ENCODE measurements around the gene SMYD5. TPM values are rescaled to one million over a fixed set of nuclear protein-coding genes. Genes with fewer than 3 reads are reported as not detected.
A peak's percentile ranks its signal among the peaks of the same experiment; 100 is the strongest.

SMYD5 gene
- polyA plus RNA-seq, 6 donors from 2014 or later = 4.9 to 29.2 (median 20.9) TPM

DNA sequence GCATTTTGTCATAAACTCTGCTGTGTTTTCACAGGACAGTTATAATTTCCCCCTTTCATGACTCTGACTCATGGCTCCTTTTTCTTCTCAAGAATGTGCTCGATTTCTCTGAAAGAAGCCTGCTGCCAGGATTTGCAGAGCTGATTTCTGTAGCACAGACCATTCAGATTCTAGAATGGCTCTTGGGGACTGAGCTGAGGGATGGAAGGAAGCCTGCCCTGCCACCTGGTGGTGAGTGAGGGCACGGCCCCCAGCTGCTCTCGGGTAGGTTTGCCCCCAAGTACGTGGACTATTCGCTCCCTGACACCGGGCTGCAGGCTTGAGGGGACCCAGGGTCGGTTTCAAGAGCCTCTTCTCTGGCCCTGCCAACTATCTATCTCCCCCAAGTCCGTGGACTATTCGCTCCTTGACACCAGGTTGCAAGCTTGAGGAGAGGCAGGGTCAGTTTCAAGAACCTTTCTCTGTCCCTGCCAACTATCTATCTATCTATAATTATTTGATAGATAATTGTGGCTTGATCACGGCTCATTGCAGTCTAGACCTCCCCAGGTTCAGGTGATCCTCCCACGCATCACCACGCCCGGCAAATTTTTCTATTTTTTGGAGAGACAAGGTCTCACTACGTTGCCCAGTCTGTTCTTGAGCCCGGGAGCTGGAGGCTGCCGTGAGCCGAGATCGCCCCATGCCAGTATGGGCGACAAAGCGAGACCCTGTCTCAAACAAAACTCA is 1.4 kb upstream of the SMYD5 start:
- no peaks in the 10 kb centered on the region for H3K9me3 Mint-ChIP-seq
- H3K4me1 Mint-ChIP-seq = peaks cover 26 to 44% (median 26%) of the 10 kb centered on the region in 3 donors
- H3K27me3 Mint-ChIP-seq = peaks cover 16 to 28% (median 24%) of the 10 kb centered on the region in 3 donors
- ATAC-seq (ENCODE audit: low read depth in 2 of 2) = peak; percentile 62 to 66
- peak overlapping the region in 3 of 6 donors; percentile 13 to 65 (median 14) for H3K27ac Mint-ChIP-seq
- H3K4me3 Mint-ChIP-seq = peak overlapping the region in 6 of 8 donors; percentile 33 to 94 (median 80)
- DNase-seq = peak; percentile 61
- no peaks in the 10 kb centered on the region for H3K36me3 Mint-ChIP-seq

- Mint-ChIP-seq H3K9me3 (no peaks in the 10 kb centered on the region), H3K27ac (peak overlapping the region in 4 of 6 donors; percentile 23 to 94 (median 78)), H3K4me1 (peaks cover 26 to 44% (median 37%) of the 10 kb centered on the region in 3 donors), H3K4me3 (peak overlapping the region; percentile 64 to 97 (median 92)), H3K27me3 (peaks cover under 1 to 2% (median 1%) of the 10 kb centered on the region in 3 donors), H3K36me3 (no peaks in the 10 kb centered on the region)
- ATAC-seq (ENCODE audit: low read depth in 2 of 2) (no peak), DNase-seq (no peak)
Observed at GRCh38 chr2:73215254-73215653, 1.2 kb downstream of the SMYD5 start.

DNA sequence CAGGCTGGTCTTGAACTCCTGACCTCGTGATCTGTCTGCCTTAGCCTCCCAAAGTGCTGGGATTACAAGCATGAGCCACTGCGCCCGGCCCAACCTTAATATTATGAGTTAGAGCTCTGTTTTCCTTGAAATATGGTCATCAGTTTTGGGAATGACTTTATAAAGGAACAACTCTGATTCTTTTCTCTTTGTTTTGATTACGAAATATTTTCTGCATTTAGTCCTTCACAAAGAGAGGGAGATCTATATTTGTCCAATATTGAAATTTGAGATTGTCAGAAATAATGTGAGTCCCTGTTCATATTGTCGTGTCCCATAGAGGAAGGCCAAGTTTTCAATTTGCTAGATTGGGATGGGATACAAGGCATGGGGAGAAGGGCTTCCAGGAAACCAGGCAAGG is 3.1 kb downstream of the SMYD5 start:
- Mint-ChIP-seq H3K9me3 (no peaks in the 10 kb centered on the region), H3K36me3 (peaks cover 9 to 15% of the 10 kb centered on the region in 2 donors), H3K4me3 (peak overlapping the region in 2 of 8 donors; percentile 16 to 44), H3K27me3 (no peaks in the 10 kb centered on the region), H3K4me1 (peaks cover 26 to 43% (median 37%) of the 10 kb centered on the region in 3 donors), H3K27ac (no peak overlapping the region)
- DNase-seq (no peak), ATAC-seq (ENCODE audit: low read depth in 2 of 2) (no peak)

- DNase-seq (no peak), ATAC-seq (ENCODE audit: low read depth in 2 of 2) (no peak)
- peak overlapping the region in 1 of 8 donors; percentile 16 for H3K4me3 Mint-ChIP-seq
- no peaks in the 10 kb centered on the region for H3K9me3 Mint-ChIP-seq
- peaks cover 9 to 21% of the 10 kb centered on the region in 2 donors for H3K36me3 Mint-ChIP-seq
- H3K4me1 Mint-ChIP-seq = peaks cover 22 to 37% (median 36%) of the 10 kb centered on the region in 3 donors
- no peak overlapping the region for H3K27ac Mint-ChIP-seq
- no peaks in the 10 kb centered on the region for H3K27me3 Mint-ChIP-seq
Observed at GRCh38 chr2:73217826-73218225, 3.8 kb downstream of the SMYD5 start.

GRCh38 chr2:73218298-73218697 is 4.3 kb downstream of the SMYD5 start:
- DNase-seq = no peak
- no peak for ATAC-seq (ENCODE audit: low read depth in 2 of 2)
- Mint-ChIP-seq H3K27me3 (no peaks in the 10 kb centered on the region), H3K36me3 (peaks cover 9 to 21% of the 10 kb centered on the region in 2 donors), H3K4me3 (peak overlapping the region in 1 of 8 donors; percentile 16), H3K27ac (no peak overlapping the region), H3K4me1 (peaks cover 21 to 36% (median 31%) of the 10 kb centered on the region in 3 donors), H3K9me3 (no peaks in the 10 kb centered on the region)

- Mint-ChIP-seq H3K4me3 (no peak overlapping the region), H3K9me3 (no peaks in the 10 kb centered on the region), H3K27ac (no peak overlapping the region), H3K36me3 (peaks cover 9 to 21% of the 10 kb centered on the region in 2 donors), H3K4me1 (peaks cover 0 to 10% (median 0%) of the 10 kb centered on the region in 3 donors), H3K27me3 (no peaks in the 10 kb centered on the region)
- DNase-seq (no peak), ATAC-seq (ENCODE audit: low read depth in 2 of 2) (no peak)
Observed at GRCh38 chr2:73223821-73224220, 9.8 kb downstream of the SMYD5 start.

DNA sequence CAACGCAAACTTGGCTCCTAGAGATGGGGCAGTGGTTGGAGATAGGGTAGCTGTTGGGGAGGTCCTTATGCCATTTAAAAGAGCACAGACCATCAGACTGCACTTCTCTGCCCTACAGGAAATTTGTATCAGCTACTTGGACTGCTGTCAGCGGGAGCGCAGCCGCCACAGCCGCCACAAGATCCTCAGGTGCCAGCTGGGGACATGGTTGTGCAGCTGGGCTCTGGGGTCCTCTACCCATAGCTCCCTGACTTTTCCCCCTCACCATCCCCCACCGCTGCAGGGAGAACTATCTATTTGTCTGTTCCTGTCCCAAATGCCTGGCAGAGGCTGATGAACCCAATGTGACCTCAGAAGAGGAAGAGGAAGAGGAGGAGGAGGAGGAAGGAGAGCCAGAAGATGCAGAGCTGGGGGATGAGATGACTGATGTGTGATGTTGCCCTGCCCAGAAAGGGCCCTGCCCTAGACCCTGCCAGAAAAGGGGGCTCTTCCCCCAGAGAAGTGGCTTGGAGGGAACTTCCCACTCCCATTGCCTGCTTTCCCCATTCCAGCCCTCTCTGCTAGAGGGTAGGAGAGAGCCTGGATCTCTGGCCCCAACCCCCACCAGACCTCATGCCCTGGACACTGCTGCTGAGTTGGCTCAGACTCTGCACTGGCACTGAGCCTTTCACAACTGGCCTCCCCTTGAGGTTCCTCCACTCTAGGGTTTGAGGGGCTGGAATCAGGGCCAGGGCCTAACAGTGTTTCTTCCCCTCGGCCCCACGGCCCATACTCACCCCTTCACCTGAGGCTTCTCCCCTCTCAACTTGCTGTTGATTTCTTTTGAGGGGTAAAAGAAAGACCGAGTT is 11.7 kb downstream of the SMYD5 start:
- ATAC-seq (ENCODE audit: low read depth in 2 of 2) (no peak), DNase-seq (no peak)
- Mint-ChIP-seq H3K4me3 (no peak overlapping the region), H3K9me3 (no peaks in the 10 kb centered on the region), H3K27ac (peak overlapping the region in 2 of 6 donors; percentile 26 to 32), H3K27me3 (no peaks in the 10 kb centered on the region), H3K4me1 (no peaks in the 10 kb centered on the region), H3K36me3 (peaks cover 5 to 18% of the 10 kb centered on the region in 2 donors)

DNA sequence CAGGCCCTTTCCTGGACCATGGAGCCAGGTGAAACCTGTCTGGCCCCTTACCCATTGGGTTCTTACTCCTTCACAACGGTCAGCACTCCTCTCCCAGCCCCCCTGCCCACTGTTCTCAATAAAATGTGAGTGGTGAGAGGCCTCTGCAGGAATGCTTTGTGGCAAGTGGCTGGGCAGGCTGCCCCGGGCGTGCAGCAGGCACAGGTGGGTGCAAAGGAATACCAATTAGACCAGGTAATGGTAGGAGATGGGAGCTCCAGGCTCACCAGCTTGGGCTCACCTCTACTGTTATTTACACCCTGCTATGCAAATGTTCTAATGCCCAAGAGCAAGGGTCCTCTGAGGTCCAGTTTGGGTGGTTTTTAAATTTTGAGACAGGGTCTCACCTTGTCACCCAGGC is 13.0 kb downstream of the SMYD5 start:
- Mint-ChIP-seq H3K27me3 (no peaks in the 10 kb centered on the region), H3K27ac (no peak overlapping the region), H3K9me3 (no peaks in the 10 kb centered on the region), H3K4me3 (no peak overlapping the region), H3K4me1 (no peaks in the 10 kb centered on the region), H3K36me3 (peaks cover 0 to 6% of the 10 kb centered on the region in 2 donors)
- DNase-seq (no peak), ATAC-seq (ENCODE audit: low read depth in 2 of 2) (no peak)

DNA sequence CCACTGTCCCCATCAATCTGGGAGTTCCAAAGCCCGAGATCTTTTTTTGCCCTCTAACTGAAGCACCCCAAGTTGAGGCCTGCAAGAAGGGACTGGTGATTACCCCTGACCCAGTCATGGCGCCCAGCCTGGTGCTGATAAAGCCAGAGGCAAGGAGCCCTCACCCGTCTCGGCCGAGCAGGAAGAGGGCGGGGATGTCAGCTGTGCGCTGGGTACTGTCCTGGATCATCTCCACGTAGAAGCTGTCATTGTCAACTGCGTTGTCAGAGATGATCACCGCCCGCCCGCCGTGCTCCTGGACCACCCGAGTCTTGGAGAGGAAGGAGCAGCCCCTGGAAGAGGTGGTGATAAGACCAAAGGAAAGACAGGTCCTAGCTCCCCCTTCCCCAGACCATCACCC is 14.6 kb downstream of the SMYD5 start:
- ATAC-seq (ENCODE audit: low read depth in 2 of 2) (no peak), DNase-seq (no peak)
- H3K4me3 Mint-ChIP-seq = peak overlapping the region in 1 of 8 donors; percentile 36
- H3K27me3 Mint-ChIP-seq = no peaks in the 10 kb centered on the region
- H3K36me3 Mint-ChIP-seq = no peaks in the 10 kb centered on the region
- H3K9me3 Mint-ChIP-seq = no peaks in the 10 kb centered on the region
- peaks cover 4 to 8% (median 4%) of the 10 kb centered on the region in 3 donors for H3K4me1 Mint-ChIP-seq
- H3K27ac Mint-ChIP-seq = peak overlapping the region in 1 of 6 donors; percentile 43

DNA sequence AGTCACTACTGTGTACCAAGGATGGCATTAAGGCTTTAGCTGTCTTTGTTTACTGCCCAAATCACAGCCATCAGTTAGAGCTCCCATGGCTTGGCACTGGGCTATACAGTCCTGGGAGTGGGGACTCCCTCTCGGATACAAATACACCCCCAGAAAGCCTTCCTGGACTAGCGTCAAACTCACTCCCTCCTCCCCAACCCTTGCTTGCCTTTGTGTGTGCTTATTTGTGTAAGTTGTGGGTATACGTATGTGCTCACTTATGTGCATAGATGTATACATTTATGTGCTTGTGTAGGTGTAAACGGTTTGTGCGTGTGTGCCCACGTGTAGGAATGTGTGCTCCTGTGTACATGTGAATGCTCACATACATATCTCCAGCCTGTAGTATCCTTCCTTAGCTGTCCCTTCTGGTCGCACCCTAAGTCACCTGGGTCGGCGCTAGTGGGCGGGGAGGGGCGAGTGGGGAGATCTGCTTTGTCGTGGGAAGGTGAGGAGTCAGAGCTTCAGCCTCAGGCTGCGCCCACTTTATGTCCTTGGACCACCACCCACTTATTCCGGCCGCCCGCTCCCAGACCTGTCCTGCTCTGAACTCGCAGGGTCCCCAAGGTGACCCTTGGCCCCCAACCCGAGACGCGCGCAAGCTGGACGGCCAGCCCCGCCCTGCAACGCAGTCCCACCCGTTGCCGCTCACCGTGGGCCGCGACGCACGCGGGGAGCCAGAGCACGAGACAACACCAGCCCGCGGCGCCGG is 18.5 kb downstream of the SMYD5 start:
- H3K27me3 Mint-ChIP-seq = no peaks in the 10 kb centered on the region
- H3K36me3 Mint-ChIP-seq = no peaks in the 10 kb centered on the region
- peak overlapping the region in 4 of 6 donors; percentile 10 to 97 (median 79) for H3K27ac Mint-ChIP-seq
- no peaks in the 10 kb centered on the region for H3K9me3 Mint-ChIP-seq
- H3K4me3 Mint-ChIP-seq = peak overlapping the region; percentile 91 to 100 (median 98)
- DNase-seq (no peak), ATAC-seq (ENCODE audit: low read depth in 2 of 2) (no peak)
- peaks cover 32 to 47% (median 34%) of the 10 kb centered on the region in 3 donors for H3K4me1 Mint-ChIP-seq

GRCh38 chr2:73233154-73233931 is 19.3 kb downstream of the SMYD5 start, which contains the start of gene PRADC1:
PRADC1 (minus strand) TSS chr2:73233239; CDS start chr2:73233160, 79 bp downstream.
- Mint-ChIP-seq H3K27ac (peak within 1 kb of the TSS; percentile 91 to 97 (median 97)), H3K27me3 (no peaks in the 10 kb centered on the region), H3K4me1 (peaks cover 36 to 52% (median 37%) of the 10 kb centered on the region in 3 donors), H3K4me3 (peak within 1 kb of the TSS; percentile 91 to 100 (median 98)), H3K36me3 (no peaks in the 10 kb centered on the region), H3K9me3 (no peaks in the 10 kb centered on the region)
- ATAC-seq (ENCODE audit: low read depth in 2 of 2) = peak; percentile 80
- peak; percentile 97 for DNase-seq

All from naive B cell (primary cell).